GM18870 (cell line): Measurements from ENCODE around the gene TRIM10.
"Not testable (repeated sequence)": the region's sequence is repeated elsewhere in the genome, so short reads cannot be mapped to it uniquely, and the experiment has no call there.

Experiments
- ATAC-seq: cut with Tn5 transposase; IDR thresholded peaks from one replicate; pipeline ENCODE4 v1.9.1; 2021; ENCODE audit warnings: moderate library complexity; ENCODE audit not compliant: unreplicated experiment

TRIM10 gene

GRCh38 chr6:30154709-30155519 lies 6.1 kb downstream of the TRIM10 start:
- no peak for ATAC-seq

- ATAC-seq, result no peak
Measured at GRCh38 chr6:30154061-30154460, 7.0 kb downstream of the TRIM10 start.

DNA sequence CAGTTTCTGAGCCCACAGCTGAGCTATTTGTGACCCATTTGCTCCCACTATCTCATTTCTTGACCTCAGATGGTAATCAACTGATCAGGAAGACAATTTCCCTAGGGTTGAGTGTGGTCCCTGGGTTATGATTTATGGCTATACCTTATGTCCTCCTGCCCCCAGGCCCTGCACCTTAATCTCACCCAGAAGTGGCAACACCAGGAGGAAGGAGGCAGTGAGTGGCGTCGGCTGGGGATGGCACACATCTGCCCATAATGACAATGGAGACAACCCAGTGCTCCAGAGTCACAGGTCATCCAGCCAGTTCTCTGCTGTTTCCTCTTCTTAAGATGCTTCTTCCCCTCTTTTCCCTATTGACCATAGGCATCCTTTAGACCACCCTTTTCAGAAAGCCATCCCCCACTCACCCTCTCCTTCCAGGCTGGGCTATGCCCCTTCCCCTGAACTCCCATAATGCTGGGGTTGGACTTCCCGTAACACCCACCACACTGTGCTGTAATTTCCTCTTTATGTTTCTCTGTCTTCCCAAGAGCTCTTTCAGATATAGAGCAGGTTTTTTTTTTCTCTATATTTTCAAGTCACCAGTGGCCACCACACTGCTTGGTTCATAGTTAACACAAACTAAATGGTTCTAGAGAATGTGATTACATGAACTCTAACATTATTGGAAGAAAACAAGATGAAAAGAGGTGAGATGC lies 8.0 kb downstream of the TRIM10 start:
- ATAC-seq, result no peak

DNA sequence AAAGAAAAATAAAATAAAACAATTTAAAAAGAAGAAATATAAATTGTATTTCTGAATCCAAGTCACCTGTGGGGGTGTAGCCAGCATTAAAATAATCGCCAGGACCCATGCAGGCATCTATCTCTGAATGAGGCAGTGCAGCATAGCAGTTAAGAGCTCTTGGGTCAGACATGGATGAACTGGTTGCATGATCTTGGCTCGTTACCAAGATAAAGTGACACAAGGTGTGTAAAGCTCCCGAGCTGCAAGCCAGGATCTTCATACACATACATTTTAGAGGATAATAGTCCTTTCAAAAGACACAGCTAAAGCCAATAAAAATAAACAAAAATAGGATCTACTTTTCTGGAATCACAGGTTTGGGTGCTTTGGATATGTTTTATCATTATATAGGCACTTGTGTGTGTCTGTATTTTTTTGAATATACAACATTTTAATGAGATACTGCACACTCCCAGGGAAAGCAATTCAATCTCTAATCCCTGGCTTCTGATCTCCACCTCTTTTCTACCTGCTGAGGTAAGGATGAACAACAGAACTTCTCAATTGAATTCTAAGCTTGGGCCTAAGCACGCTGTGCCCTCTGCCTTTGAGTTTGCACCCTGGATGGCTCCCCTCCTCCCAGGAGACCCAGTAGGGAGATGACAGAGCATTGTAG lies 8.9 kb downstream of the TRIM10 start:
- ATAC-seq, result no peak

- ATAC-seq, result no peak
Measured at GRCh38 chr6:30151580-30151979, 9.4 kb downstream of the TRIM10 start.

- ATAC-seq, result no peak
Measured at GRCh38 chr6:30150671-30151395, 10.2 kb downstream of the TRIM10 start.

DNA sequence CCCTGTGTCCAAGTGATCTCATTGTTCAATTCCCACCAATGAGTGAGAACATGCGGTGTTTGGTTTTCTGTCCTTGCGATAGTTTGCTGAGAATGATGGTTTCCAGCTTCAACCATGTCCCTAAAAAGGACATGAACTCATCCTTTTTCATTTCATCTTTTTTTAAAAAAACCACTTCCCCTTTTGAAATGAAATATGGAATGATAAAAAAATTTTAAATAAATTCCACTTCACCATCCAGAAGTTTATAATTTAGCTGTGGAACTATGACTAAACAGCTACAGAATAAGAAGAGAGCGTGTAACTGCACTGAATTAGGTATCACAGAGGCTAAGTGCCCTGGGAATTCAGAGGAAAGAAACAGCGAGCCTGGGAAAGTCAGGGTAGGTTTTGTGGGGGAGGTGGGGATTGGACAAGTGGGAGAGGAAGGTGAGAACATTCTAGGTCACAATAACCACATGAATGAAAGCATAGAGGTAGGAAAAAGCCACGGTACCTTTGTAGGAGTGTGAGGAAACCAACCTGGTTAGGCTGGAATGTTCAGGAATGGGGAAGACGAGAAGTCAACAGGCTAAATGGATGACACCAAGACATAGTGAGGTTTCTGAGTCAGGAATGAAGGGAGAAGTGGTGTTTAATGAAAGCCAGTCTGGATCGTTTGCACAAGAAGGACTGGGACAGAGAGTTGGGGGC lies 11.0 kb downstream of the TRIM10 start:
- ATAC-seq, result no peak

GRCh38 chr6:30149234-30149633 lies 11.8 kb downstream of the TRIM10 start:
- ATAC-seq, result no peak

DNA sequence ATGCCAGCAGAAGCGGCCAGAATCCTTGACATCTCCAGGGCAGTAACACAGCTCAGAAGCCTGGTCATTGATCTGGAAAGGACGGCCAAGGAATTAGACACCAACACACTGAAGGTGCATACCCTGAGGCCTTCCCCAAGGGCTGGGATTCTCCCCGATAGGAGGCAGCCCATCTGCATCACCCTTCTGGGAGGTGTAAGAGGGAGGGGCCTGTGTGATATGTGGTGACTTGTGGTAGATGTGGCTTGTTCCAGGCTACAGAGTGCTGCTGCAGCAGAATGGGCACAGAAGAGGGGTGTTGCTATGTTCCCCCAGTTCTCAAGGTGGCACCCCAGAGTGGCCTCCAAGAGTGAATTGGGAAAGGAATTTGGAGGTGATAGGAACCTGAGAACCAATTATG lies 13.9 kb downstream of the TRIM10 start:
- ATAC-seq, result no peak

GRCh38 chr6:30145818-30146217 lies 15.2 kb downstream of the TRIM10 start:
- ATAC-seq, result no peak

DNA sequence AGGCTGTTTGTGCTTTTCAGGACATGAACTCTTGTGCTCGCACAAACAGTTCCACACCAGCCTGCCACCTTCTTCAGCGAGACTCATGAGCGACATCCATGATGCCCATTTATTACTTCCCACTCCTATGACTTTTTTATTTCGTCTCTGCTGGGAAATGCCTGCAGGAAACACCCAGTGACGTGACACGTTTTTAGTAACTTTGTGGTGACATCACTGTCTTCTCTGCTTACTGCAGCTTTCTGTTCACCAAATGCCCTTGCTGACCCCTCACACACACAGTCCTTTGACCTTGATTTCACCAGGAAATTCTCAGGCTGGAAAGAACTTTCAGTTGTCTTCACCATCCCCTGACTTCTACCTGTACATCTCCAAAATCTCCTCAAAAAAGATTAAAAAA lies 16.2 kb downstream of the TRIM10 start:
- no peak for ATAC-seq

- ATAC-seq, result no peak
Measured at GRCh38 chr6:30143780-30144179, 17.2 kb downstream of the TRIM10 start.

DNA sequence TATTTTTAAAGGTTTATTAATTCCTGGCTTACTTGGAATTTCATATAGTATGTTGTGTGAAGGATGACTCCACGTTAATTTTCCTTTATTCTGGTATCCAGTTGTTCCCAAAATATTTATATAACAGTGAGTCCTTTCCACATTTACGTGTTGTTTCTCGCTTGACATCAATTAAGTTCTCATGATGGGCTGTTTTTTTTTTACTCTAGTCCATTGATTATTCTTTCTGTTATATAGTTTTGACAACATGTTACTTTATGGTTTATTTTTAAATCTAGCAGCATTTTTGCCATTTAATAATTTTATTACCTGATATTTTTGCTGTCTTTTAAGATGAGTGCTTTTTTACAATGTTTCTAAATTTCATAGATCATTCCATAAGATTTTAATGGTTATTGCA lies 18.3 kb downstream of the TRIM10 start:
- ATAC-seq, result no peak

DNA sequence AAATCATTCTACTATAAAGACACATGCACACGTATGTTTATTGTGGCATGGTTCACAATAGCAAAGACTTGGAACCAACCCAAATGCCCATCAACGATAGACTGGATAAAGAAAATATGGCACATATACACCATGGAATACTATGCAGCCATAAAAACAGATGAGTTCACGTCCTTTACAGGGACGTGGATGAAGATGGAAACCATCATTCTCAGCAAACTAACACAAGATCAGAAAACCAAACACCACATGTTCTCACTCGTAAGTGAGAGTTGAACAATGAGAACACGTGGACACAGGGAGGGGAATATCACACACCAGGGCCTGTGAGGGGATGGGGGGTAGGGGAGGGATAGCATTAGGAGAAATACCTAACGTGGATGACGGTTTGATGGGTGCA lies 20.8 kb downstream of the TRIM10 start:
- not testable (repeated sequence) for ATAC-seq

DNA sequence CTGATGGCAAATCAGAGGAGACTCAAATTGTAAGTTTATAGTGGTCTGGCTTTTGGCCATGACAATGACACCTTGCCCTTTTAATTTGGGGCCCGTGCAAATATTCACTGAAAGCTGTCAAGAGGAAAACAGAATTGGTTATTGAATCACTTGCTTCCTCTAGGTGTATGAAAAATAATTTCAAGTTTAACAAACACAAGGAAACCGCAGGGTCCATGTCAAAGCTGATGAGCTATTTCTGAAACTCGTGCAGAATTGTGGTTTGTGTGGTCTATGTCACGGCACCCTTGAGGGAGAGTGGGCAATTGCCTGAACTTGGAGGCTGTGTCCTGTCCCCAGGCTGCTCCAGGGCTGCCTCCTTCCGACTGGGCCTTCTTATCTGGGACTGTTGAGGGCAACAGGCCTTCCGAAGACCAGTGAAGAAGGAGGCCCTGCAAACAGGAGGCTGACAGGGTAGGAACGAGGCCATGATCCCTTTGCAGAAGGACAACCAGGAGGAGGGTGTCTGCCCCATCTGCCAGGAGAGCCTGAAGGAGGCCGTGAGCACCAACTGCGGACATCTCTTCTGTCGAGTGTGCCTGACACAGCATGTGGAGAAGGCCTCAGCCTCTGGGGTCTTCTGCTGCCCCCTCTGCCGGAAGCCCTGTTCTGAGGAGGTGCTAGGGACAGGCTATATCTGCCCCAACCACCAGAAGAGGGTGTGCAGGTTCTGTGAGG lies 24.3 kb downstream of the TRIM10 start:
- ATAC-seq, result no peak

GRCh38 chr6:30135757-30136156 lies 25.3 kb downstream of the TRIM10 start, which contains the start of gene TRIM40:
TSS of gene TRIM40 (plus strand) at chr6:30136140. CDS start at chr6:30137037, 897 bp downstream.
- ATAC-seq, result no peak

DNA sequence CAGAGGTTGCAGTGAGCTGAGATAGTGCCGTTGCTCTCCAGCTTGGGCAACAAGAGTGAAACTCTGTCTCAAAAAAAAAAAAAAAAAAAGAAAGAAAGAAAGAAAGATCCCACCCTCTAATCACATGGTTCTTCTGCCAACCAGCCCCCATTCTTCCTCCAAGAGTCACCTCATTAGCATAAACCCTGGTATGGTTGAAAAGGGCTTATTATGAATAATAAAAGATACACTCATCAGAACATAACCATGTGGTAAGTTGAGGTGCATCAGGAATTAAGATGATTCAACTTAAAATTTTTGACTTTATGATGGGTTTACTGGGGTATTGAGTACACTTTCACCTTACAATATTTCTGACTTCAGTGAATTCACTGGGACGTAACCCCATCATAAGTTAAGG lies 25.9 kb downstream of the TRIM10 start:
- ATAC-seq, result no peak

- no peak for ATAC-seq
Measured at GRCh38 chr6:30131947-30132497, 29.0 kb downstream of the TRIM10 start.
